ENCODE measurements around the gene SMCO4. TPM values are rescaled to one million over a fixed set of nuclear protein-coding genes. Genes with fewer than 3 reads are reported as not detected.

The SMCO4 gene
- total RNA-seq, 1 experiment from 2014 or later: 72.1 TPM

GRCh38 chr11:93492464-93493251, 50.5 kb downstream of the SMCO4 start:
- DNase-seq (ENCODE audit: low read depth): no peak
- in situ Hi-C loops (cut with HindIII; ENCODE audit: low pct_unique_long_range_greater_than_20kb, low sequenced_read_pairs): no loop called here

- in situ Hi-C loops (cut with HindIII; ENCODE audit: low pct_unique_long_range_greater_than_20kb, low sequenced_read_pairs): no loop called here
- DNase-seq (ENCODE audit: low read depth): no peak
These were observed 51.2 kb downstream of the SMCO4 start for GRCh38 chr11:93491973-93492372.

GRCh38 chr11:93490996-93491618, 52.1 kb downstream of the SMCO4 start:
- DNase-seq (ENCODE audit: low read depth): no peak
- in situ Hi-C loops (cut with HindIII; ENCODE audit: low pct_unique_long_range_greater_than_20kb, low sequenced_read_pairs): no loop called here

GRCh38 chr11:93489841-93490240, 53.4 kb downstream of the SMCO4 start:
- DNase-seq (ENCODE audit: low read depth): no peak
- in situ Hi-C loops (cut with HindIII; ENCODE audit: low pct_unique_long_range_greater_than_20kb, low sequenced_read_pairs): no loop called here

GRCh38 chr11:93487032-93487483, 56.1 kb downstream of the SMCO4 start:
- in situ Hi-C loops (cut with HindIII; ENCODE audit: low pct_unique_long_range_greater_than_20kb, low sequenced_read_pairs): no loop called here
- no peak for DNase-seq (ENCODE audit: low read depth)

- in situ Hi-C loops (cut with HindIII; ENCODE audit: low pct_unique_long_range_greater_than_20kb, low sequenced_read_pairs): no loop called here
These were observed 57.2 kb downstream of the SMCO4 start for GRCh38 chr11:93485983-93486382.

GRCh38 chr11:93484716-93485115, 58.5 kb downstream of the SMCO4 start:
- no peak for DNase-seq (ENCODE audit: low read depth)
- in situ Hi-C loops (cut with HindIII; ENCODE audit: low pct_unique_long_range_greater_than_20kb, low sequenced_read_pairs): no loop called here

More at GRCh38 chr11:93485983-93486382, 57.2 kb downstream of the SMCO4 start:
- DNase-seq (ENCODE audit: low read depth): no peak

GRCh38 chr11:93482556-93482955, 60.6 kb downstream of the SMCO4 start:
- DNase-seq (ENCODE audit: low read depth): no peak
- in situ Hi-C loops (cut with HindIII; ENCODE audit: low pct_unique_long_range_greater_than_20kb, low sequenced_read_pairs): no loop called here

- in situ Hi-C loops (cut with HindIII; ENCODE audit: low pct_unique_long_range_greater_than_20kb, low sequenced_read_pairs): no loop called here
- no peak for DNase-seq (ENCODE audit: low read depth)
These were observed 61.5 kb downstream of the SMCO4 start for GRCh38 chr11:93481696-93482095.

GRCh38 chr11:93481279-93481678, 61.9 kb downstream of the SMCO4 start:
- DNase-seq (ENCODE audit: low read depth): no peak
- in situ Hi-C loops (cut with HindIII; ENCODE audit: low pct_unique_long_range_greater_than_20kb, low sequenced_read_pairs): no loop called here

GRCh38 chr11:93480756-93481155, 62.4 kb downstream of the SMCO4 start:
- in situ Hi-C loops (cut with HindIII; ENCODE audit: low pct_unique_long_range_greater_than_20kb, low sequenced_read_pairs): no loop called here

GRCh38 chr11:93480256-93480655, 62.9 kb downstream of the SMCO4 start:
- in situ Hi-C loops (cut with HindIII; ENCODE audit: low pct_unique_long_range_greater_than_20kb, low sequenced_read_pairs): no loop called here

More at GRCh38 chr11:93480756-93481155, 62.4 kb downstream of the SMCO4 start:
- DNase-seq (ENCODE audit: low read depth): no peak

GRCh38 chr11:93478841-93479240, 64.3 kb downstream of the SMCO4 start:
- DNase-seq (ENCODE audit: low read depth): no peak
- in situ Hi-C loops (cut with HindIII; ENCODE audit: low pct_unique_long_range_greater_than_20kb, low sequenced_read_pairs): no loop called here

More at GRCh38 chr11:93480256-93480655, 62.9 kb downstream of the SMCO4 start:
- DNase-seq (ENCODE audit: low read depth): no peak

GRCh38 chr11:93477684-93478234, 65.4 kb downstream of the SMCO4 start:
- in situ Hi-C loops (cut with HindIII; ENCODE audit: low pct_unique_long_range_greater_than_20kb, low sequenced_read_pairs): no loop called here
- no peak for DNase-seq (ENCODE audit: low read depth)

GRCh38 chr11:93476796-93477195, 66.4 kb downstream of the SMCO4 start:
- in situ Hi-C loops (cut with HindIII; ENCODE audit: low pct_unique_long_range_greater_than_20kb, low sequenced_read_pairs): no loop called here
- DNase-seq (ENCODE audit: low read depth): no peak

GRCh38 chr11:93474123-93474522, 69.1 kb downstream of the SMCO4 start:
- in situ Hi-C loops (cut with HindIII; ENCODE audit: low pct_unique_long_range_greater_than_20kb, low sequenced_read_pairs): no loop called here

GRCh38 chr11:93468290-93468689, 74.9 kb downstream of the SMCO4 start:
- in situ Hi-C loops (cut with HindIII; ENCODE audit: low pct_unique_long_range_greater_than_20kb, low sequenced_read_pairs): no loop called here
- no peak for DNase-seq (ENCODE audit: low read depth)

More at GRCh38 chr11:93474123-93474522, 69.1 kb downstream of the SMCO4 start:
- DNase-seq (ENCODE audit: low read depth): no peak

GRCh38 chr11:93467054-93467453, 76.1 kb downstream of the SMCO4 start:
- in situ Hi-C loops (cut with HindIII; ENCODE audit: low pct_unique_long_range_greater_than_20kb, low sequenced_read_pairs): no loop called here
- no peak for DNase-seq (ENCODE audit: low read depth)

GRCh38 chr11:93464927-93465540, 78.2 kb downstream of the SMCO4 start:
- in situ Hi-C loops (cut with HindIII; ENCODE audit: low pct_unique_long_range_greater_than_20kb, low sequenced_read_pairs): no loop called here
- DNase-seq (ENCODE audit: low read depth): no peak
